GM19395 (cell line): ENCODE results near the gene IWS1.

Experiments
- ATAC-seq: cut with Tn5 transposase; IDR thresholded peaks from one replicate; pipeline ENCODE4 v1.9.1; 2021; ENCODE audit warnings: mild to moderate bottlenecking, moderate library complexity; ENCODE audit not compliant: unreplicated experiment

The IWS1 gene

GRCh38 chr2:127506510-127506909 lies 19.8 kb downstream of the IWS1 start:
- ATAC-seq, result no peak

- no peak for ATAC-seq
Observed at GRCh38 chr2:127504552-127505430, 21.5 kb downstream of the IWS1 start.

GRCh38 chr2:127503491-127503890 lies 22.8 kb downstream of the IWS1 start:
- no peak for ATAC-seq

GRCh38 chr2:127498386-127498785 lies 27.9 kb downstream of the IWS1 start:
- ATAC-seq, result no peak

DNA sequence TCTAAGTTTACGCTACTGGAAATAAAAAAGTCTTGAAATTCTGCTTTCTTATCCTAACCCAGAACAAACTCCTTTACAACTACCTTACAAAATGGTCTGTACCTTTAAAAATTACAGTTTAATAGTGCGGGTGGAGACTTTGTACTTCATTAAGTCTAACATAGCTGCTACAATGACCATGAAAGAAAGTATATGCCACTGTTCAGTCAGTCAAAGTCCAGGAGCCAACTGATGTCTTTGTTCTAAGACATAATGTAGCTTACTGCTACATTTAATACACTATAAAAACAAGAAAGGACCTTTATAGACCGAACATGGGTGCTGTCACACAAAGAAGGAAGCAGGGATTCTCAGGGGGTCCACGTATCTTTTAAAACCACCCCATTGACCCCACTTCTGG lies 36.0 kb downstream of the IWS1 start:
- ATAC-seq, result no peak

- ATAC-seq, result no peak
Observed at GRCh38 chr2:127486247-127487058, 39.8 kb downstream of the IWS1 start.

DNA sequence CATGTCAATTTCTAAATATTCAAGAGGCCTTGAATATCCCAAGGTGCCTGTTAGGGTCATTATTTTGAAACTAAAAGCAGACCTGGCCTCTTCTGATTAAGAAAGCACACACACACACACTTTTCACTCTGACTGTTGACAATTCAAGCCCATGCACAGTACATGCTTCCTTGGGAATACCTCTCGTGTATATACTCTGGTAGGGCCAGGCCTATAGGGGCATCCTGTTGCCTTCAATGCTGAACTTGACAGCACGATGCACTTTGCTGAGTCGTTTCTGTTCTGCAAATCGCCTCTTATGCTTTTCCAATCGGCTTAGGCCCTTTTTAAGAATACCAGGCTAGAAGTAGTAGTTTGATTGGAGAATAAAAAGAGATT lies 40.6 kb downstream of the IWS1 start:
- no peak for ATAC-seq

GRCh38 chr2:127485051-127485693 lies 41.1 kb downstream of the IWS1 start:
- no peak for ATAC-seq

GRCh38 chr2:127482031-127482430 lies 44.3 kb downstream of the IWS1 start:
- no peak for ATAC-seq

- no peak for ATAC-seq
Observed at GRCh38 chr2:127479866-127480743, 46.2 kb downstream of the IWS1 start.

- ATAC-seq, result peak; percentile 66
Observed at GRCh38 chr2:127479219-127479825, 47.0 kb downstream of the IWS1 start.

DNA sequence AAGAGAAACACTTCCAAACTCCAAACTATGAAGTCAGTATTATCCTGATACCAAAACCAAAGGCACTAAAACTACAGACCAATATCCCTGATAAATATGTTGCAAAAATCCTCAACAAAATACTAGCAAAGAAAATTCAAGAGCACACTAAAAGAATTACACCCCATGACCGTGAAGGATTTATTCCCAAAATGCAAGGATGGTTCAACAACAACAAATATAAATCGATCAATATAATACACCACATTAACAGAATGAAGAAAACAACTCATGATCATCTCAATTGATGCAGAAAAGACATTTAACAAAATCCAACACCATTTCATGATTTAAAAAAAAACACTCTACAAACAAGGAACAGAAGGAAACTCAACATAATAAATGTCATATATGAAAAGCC lies 50.5 kb downstream of the IWS1 start:
- ATAC-seq, result no peak

GRCh38 chr2:127472268-127472667 lies 54.0 kb downstream of the IWS1 start:
- no peak for ATAC-seq

- ATAC-seq, result no peak
Observed at GRCh38 chr2:127471286-127471988, 54.9 kb downstream of the IWS1 start.

GRCh38 chr2:127469974-127470373 lies 56.3 kb downstream of the IWS1 start:
- no peak for ATAC-seq

GRCh38 chr2:127469051-127469450 lies 57.2 kb downstream of the IWS1 start:
- ATAC-seq, result no peak

GRCh38 chr2:127465258-127465657 lies 61.0 kb downstream of the IWS1 start:
- no peak for ATAC-seq

DNA sequence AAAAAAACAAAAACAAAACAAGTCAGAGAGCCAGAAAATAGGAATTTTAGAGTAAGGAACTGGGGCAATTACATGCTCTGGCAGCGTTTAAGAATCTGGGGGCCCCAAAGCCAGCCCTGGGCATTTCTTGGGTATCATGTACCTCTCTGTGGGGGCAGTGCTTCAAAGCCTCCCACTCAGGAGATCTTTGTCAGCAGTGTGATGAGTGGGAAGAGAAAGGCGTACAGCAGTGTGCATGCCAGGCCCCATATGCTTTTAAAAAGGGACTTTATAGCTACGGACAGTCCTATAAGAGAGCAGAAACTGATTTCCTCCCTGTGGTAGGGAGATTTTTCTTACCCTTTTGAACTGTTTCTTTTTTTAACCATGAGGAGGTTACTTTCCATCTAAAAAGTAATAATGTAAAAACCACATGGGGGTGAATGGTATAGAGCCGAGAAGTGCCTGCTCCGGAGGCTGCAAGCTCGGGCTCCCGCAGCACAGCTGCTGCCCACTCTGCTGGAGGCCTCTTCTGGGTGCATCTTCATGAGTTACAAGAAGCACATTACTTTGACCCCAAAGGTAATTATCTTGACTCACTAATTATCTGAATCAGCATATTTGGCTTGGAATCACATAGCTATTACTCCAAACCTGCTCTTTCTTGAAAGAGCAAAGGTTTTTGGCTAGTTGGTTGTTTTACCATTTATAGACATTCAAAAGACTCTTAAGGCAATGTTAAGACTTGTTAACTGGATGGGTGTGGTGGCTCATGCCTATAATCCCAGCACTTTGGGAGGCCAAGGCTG lies 61.6 kb downstream of the IWS1 start:
- ATAC-seq, result no peak
